Nephron (organoid): ENCODE measurements around the gene ANKRD63.

Source experiments
- H3K27ac Mint-ChIP-seq, 3 experiments: 2 replicates each; pipeline ENCODE4 v1.8.0; 2020; ENCODE audit warnings: mixed read lengths in 3 of 3, mild to moderate bottlenecking in 2 of 3, moderate library complexity in 1 of 3
- H3K27me3 Mint-ChIP-seq: 2 replicates; pipeline ENCODE4 v1.8.0; 2021; ENCODE audit warnings: low read depth, mild to moderate bottlenecking, moderate library complexity, mixed read lengths
- H3K36me3 Mint-ChIP-seq: 2 replicates; pipeline ENCODE4 v1.8.0; 2020; ENCODE audit warnings: low read depth, mixed read lengths
- H3K4me1 Mint-ChIP-seq: 2 replicates; pipeline ENCODE4 v1.8.0; 2020; ENCODE audit warnings: mixed read lengths
- H3K4me3 Mint-ChIP-seq, 3 experiments: 2 replicates each; pipeline ENCODE4 v1.8.0; 2020; ENCODE audit warnings: mild to moderate bottlenecking in 3 of 3, mixed read lengths in 3 of 3, moderate library complexity in 2 of 3
- H3K9me3 Mint-ChIP-seq: 2 replicates; pipeline ENCODE4 v1.8.0; 2020; ENCODE audit warnings: mixed read lengths
- TF ChIP-seq, protein P1 (sequence below), 3 experiments: fragments of 200-600 bp; sonication (generic); IDR thresholded peaks; one replicate each; pipeline ENCODE4 v1.5.0; 2021; ENCODE audit warnings: antibody characterized with exemption in 3 of 3; ENCODE audit not compliant: unreplicated experiment in 3 of 3

Gene ANKRD63

DNA sequence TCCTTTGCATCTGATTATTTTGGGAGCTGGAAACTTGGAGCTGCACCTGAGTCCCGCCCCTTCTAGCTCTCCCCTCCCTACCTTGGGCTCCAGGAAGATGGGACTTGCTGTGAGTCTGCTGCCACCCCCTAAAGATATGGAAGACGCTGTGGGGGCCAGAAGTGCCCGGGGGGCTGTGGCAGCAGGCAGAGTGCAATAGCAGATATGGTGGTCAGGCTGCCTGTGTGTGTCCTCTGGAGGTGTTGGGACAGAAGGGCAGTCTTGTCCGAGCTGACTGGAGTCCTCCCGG lies 43.5 kb downstream of the ANKRD63 start:
- Mint-ChIP-seq H3K27ac (peak overlapping the region in 1 of 3 experiments; percentile 14), H3K9me3 (no peaks in the 10 kb centered on the region), H3K4me1 (peaks cover 11% of the 10 kb centered on the region), H3K4me3 (peak overlapping the region; percentile 61 to 71 (median 63)), H3K27me3 (peaks cover 31% of the 10 kb centered on the region), H3K36me3 (no peaks in the 10 kb centered on the region)
- TF ChIP-seq, protein P1, sequence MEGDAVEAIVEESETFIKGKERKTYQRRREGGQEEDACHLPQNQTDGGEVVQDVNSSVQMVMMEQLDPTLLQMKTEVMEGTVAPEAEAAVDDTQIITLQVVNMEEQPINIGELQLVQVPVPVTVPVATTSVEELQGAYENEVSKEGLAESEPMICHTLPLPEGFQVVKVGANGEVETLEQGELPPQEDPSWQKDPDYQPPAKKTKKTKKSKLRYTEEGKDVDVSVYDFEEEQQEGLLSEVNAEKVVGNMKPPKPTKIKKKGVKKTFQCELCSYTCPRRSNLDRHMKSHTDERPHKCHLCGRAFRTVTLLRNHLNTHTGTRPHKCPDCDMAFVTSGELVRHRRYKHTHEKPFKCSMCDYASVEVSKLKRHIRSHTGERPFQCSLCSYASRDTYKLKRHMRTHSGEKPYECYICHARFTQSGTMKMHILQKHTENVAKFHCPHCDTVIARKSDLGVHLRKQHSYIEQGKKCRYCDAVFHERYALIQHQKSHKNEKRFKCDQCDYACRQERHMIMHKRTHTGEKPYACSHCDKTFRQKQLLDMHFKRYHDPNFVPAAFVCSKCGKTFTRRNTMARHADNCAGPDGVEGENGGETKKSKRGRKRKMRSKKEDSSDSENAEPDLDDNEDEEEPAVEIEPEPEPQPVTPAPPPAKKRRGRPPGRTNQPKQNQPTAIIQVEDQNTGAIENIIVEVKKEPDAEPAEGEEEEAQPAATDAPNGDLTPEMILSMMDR (IDR thresholded peaks at IDR 0.05; ENCODE audit: unreplicated experiment in 3 of 3), result no peak

DNA sequence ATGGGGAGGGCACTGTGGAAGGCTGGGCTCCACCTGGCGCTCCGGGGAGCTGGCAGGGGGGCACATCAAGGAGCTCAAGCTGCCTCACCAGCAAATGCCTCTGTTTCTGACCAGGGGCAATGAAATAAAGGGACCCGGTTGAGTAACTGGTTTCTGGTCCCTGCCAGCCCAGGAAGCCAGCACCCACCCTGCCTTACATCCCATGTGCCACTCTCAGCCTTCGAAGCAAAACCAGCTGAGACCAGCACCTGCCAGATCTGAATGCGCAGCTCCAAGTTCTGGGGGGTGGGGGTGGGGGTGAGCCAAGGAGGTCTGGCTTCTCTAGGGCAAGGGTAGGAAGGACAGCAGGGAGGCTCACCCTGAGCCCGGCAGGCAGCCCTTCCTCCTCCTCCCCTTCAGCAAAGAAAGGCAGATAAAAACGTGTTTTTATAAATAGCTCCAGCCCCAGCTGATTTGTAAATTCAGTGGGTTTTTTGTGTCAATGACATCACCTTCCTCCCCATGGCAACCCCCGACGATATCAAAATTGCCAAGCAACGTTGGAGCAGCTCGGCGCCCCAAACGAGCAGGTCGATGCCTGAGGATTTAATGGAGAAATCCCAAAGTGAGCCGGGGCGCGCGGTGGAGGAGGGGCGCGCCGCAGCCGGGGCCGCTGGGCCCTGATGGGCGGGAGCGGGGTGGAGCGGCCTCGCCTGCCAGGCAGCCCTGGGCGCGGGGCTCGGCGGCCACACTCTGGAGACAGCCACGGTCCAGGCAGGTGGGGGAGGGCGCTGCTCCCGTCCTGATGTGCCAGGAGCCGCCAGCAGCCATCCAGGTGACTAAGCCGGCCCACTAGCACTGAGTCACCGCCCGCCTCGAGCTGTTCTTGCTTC lies 44.1 kb downstream of the ANKRD63 start, which contains the start of gene PAK6:
Gene PAK6, plus strand, starts transcription at position 532 of the 872 bp plus-strand sequence. CDS start 25,723 bp downstream, outside the sequence.
- no peaks in the 10 kb centered on the region for H3K36me3 Mint-ChIP-seq
- H3K4me3 Mint-ChIP-seq, result peak within 1 kb of the TSS; percentile 61 to 71 (median 65)
- H3K4me1 Mint-ChIP-seq, result peaks cover 11% of the 10 kb centered on the region
- H3K27me3 Mint-ChIP-seq, result peaks cover 31% of the 10 kb centered on the region
- no peaks in the 10 kb centered on the region for H3K9me3 Mint-ChIP-seq
- TF ChIP-seq, protein P1 (IDR thresholded peaks at IDR 0.05; ENCODE audit: unreplicated experiment in 3 of 3), result no peak
- peak within 1 kb of the TSS in 2 of 3 experiments; percentile 14 to 29 for H3K27ac Mint-ChIP-seq

DNA sequence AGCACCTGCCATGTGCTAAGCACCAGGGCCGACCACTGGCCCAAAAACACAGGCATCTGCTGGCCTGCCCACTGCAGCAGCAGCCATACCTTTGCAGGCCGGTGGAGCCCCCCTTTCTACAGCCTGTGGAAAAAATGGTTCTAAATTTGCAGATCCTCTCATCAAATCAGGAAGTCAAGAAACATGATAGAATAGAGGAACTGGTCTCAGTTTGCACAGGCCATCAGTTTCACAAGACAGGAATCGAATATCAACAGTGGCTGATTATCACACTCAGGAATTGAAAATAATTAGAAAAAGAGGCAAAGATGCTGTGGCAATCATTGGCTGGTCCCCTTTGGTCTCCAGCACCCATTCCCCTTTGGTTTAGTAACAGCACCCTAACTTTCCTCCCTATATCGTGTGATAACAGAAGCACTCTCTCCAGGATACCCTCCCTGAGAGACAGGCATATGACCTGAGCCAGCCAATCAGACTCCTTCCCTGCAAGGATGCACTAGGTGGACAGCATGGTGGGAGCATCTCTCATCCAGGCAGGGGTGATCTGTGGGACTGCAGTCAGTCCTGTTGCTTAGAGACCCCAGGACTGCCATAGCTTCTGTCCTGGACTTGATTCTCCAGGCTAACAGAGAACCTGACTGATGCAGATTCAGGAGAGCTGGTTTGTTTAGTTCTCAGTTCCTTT lies 47.5 kb downstream of the ANKRD63 start:
- no peak overlapping the region for H3K4me3 Mint-ChIP-seq
- TF ChIP-seq, protein P1 (IDR thresholded peaks at IDR 0.05; ENCODE audit: unreplicated experiment in 3 of 3), result no peak

DNA sequence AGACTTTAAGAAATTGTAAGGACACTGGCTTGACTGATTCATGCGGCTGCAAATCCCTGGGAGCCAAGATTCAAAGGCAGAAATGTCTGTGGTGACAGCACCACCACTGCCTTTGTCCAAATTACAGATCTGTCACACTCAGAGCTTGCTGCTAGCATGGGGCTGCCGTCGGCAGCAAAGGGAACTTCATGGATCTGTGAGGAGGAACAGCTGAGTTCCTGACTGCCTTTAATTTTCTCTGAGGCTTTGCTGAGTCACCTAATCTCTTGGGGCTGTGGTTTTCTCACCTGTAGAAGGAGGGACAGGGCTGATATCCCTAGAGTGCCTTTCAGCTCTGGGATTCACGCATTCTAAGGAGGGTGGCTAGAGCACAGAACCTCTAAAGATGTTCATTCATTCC lies 48.1 kb downstream of the ANKRD63 start:
- H3K4me1 Mint-ChIP-seq, result peaks cover 11% of the 10 kb centered on the region
- TF ChIP-seq, protein P1 (IDR thresholded peaks at IDR 0.05; ENCODE audit: unreplicated experiment in 3 of 3), result no peak
- no peaks in the 10 kb centered on the region for H3K9me3 Mint-ChIP-seq
- no peak overlapping the region for H3K27ac Mint-ChIP-seq
- H3K36me3 Mint-ChIP-seq, result peaks cover under 1% of the 10 kb centered on the region
- peaks cover 23% of the 10 kb centered on the region for H3K27me3 Mint-ChIP-seq
- no peak overlapping the region for H3K4me3 Mint-ChIP-seq

More for the DNA sequence above, 47.5 kb downstream of the ANKRD63 start:
- peaks cover 28% of the 10 kb centered on the region for H3K27me3 Mint-ChIP-seq
- no peak overlapping the region for H3K27ac Mint-ChIP-seq
- H3K4me1 Mint-ChIP-seq, result peaks cover 11% of the 10 kb centered on the region
- H3K36me3 Mint-ChIP-seq, result no peaks in the 10 kb centered on the region
- H3K9me3 Mint-ChIP-seq, result no peaks in the 10 kb centered on the region

DNA sequence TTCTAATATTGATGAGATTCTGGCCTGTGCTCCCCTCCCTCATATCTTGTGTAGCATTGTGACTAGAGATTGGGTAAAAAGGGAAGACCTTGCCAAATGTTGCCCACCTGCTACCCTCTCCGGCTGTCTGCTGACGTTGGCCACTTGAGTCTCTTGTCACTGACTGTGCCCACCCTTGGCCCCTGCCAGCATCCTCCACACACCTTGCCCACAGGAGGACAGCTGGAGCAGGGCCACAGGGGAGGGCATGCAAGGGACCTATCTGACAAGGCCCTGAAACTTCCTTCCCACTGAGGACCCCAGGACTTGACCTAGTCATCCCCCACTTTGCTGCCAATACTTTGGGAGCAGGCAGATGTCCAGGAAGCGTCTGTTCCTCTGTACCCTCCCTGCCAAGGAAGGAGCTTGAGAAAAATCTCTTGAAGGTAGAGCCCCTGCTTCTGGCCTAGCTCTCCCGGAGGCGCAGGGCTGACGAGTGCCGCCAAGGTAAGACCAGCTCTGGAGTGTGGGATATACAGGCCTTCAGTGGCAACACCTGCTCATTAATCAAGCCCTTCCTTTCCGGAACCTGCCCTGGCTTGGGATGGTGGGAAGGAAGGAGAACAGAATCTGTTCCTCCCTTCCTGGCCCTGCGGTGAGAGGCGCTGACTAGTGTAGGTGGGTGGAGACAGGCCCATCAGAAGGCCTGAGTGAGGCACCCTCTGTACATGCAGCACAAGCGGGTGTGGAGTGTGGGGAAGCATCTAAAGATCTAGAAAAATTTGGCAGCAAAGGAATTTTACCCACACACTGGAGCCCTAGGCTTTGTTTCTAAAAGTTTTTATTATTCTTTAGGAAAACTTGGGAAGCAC lies 48.9 kb downstream of the ANKRD63 start:
- peaks cover 3% of the 10 kb centered on the region for H3K36me3 Mint-ChIP-seq
- no peaks in the 10 kb centered on the region for H3K9me3 Mint-ChIP-seq
- no peak overlapping the region for H3K27ac Mint-ChIP-seq
- TF ChIP-seq, protein P1 (IDR thresholded peaks at IDR 0.05; ENCODE audit: unreplicated experiment in 3 of 3), result no peak
- H3K27me3 Mint-ChIP-seq, result peaks cover 15% of the 10 kb centered on the region
- H3K4me1 Mint-ChIP-seq, result peaks cover 6% of the 10 kb centered on the region
- H3K4me3 Mint-ChIP-seq, result no peak overlapping the region
